ENCODE results near the gene ZNF41. TPM values are rescaled to one million over a fixed set of nuclear protein-coding genes. Genes with fewer than 3 reads are reported as not detected.

The ZNF41 gene
- total RNA-seq, 1 donor from 2014 or later = 4.9 TPM

- no peak for DNase-seq (ENCODE audit: extremely low spot score in 2 of 2)
- TF ChIP-seq POLR2AphosphoS5 (IDR thresholded peaks at IDR 0.05; ENCODE audit: insufficient read depth in 1 of 2, low read depth in 1 of 2) (no peak), POLR2A (IDR thresholded peaks at IDR 0.05) (no peak)
- TF ChIP-seq, protein P1, sequence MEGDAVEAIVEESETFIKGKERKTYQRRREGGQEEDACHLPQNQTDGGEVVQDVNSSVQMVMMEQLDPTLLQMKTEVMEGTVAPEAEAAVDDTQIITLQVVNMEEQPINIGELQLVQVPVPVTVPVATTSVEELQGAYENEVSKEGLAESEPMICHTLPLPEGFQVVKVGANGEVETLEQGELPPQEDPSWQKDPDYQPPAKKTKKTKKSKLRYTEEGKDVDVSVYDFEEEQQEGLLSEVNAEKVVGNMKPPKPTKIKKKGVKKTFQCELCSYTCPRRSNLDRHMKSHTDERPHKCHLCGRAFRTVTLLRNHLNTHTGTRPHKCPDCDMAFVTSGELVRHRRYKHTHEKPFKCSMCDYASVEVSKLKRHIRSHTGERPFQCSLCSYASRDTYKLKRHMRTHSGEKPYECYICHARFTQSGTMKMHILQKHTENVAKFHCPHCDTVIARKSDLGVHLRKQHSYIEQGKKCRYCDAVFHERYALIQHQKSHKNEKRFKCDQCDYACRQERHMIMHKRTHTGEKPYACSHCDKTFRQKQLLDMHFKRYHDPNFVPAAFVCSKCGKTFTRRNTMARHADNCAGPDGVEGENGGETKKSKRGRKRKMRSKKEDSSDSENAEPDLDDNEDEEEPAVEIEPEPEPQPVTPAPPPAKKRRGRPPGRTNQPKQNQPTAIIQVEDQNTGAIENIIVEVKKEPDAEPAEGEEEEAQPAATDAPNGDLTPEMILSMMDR (IDR thresholded peaks at IDR 0.05) = no peak
Observed at GRCh38 chrX:47456080-47456479, 26.9 kb downstream of the ZNF41 start.

GRCh38 chrX:47452112-47452511, 30.9 kb downstream of the ZNF41 start:
- DNase-seq (ENCODE audit: extremely low spot score in 2 of 2) = no peak
- H3K4me1 ChIP-seq = no peaks in the 10 kb centered on the region
- no peak overlapping the region for H3K4me3 ChIP-seq
- H3K36me3 ChIP-seq = peaks cover 0 to 46% of the 10 kb centered on the region in 2 donors
- no peaks in the 10 kb centered on the region for H3K27me3 ChIP-seq
- H3K9me3 ChIP-seq = peaks cover 14% of the 10 kb centered on the region
- H3K27ac ChIP-seq = no peak overlapping the region
- intact Hi-C loops (cut with DNase I) = no loop called here
- TF ChIP-seq, protein P1 (IDR thresholded peaks at IDR 0.05) = no peak
- TF ChIP-seq POLR2AphosphoS5 (IDR thresholded peaks at IDR 0.05; ENCODE audit: insufficient read depth in 1 of 2, low read depth in 1 of 2) (no peak), POLR2A (IDR thresholded peaks at IDR 0.05) (no peak)

More at GRCh38 chrX:47456080-47456479, 26.9 kb downstream of the ZNF41 start:
- Histone ChIP-seq H3K4me3 (no peak overlapping the region), H3K27me3 (no peaks in the 10 kb centered on the region), H3K36me3 (peaks cover 0 to 25% of the 10 kb centered on the region in 2 donors), H3K27ac (no peak overlapping the region), H3K4me1 (no peaks in the 10 kb centered on the region), H3K9me3 (no peaks in the 10 kb centered on the region)
- intact Hi-C loops (cut with DNase I) = no loop called here

GRCh38 chrX:47448165-47448806, 34.7 kb downstream of the ZNF41 start:
- no peak overlapping the region for H3K27ac ChIP-seq
- no peak overlapping the region for H3K4me3 ChIP-seq
- peaks cover 14% of the 10 kb centered on the region for H3K9me3 ChIP-seq
- TF ChIP-seq POLR2A (IDR thresholded peaks at IDR 0.05) = no peak
- TF ChIP-seq, protein P1 (IDR thresholded peaks at IDR 0.05) = no peak
- TF ChIP-seq POLR2AphosphoS5 (IDR thresholded peaks at IDR 0.05; ENCODE audit: insufficient read depth in 1 of 2, low read depth in 1 of 2) = no peak
- no peaks in the 10 kb centered on the region for H3K4me1 ChIP-seq
- peaks cover 0 to 36% of the 10 kb centered on the region in 2 donors for H3K36me3 ChIP-seq
- H3K27me3 ChIP-seq = no peaks in the 10 kb centered on the region
- intact Hi-C loops (cut with DNase I) = no loop called here
- no peak for DNase-seq (ENCODE audit: extremely low spot score in 2 of 2)

GRCh38 chrX:47447607-47448006, 35.4 kb downstream of the ZNF41 start:
- no peak overlapping the region for H3K27ac ChIP-seq
- peaks cover 14% of the 10 kb centered on the region for H3K9me3 ChIP-seq
- no peak for DNase-seq (ENCODE audit: extremely low spot score in 2 of 2)
- intact Hi-C loops (cut with DNase I) = no loop called here
- no peaks in the 10 kb centered on the region for H3K4me1 ChIP-seq
- H3K27me3 ChIP-seq = no peaks in the 10 kb centered on the region
- H3K4me3 ChIP-seq = no peak overlapping the region
- TF ChIP-seq, protein P1 (IDR thresholded peaks at IDR 0.05) = no peak
- TF ChIP-seq POLR2AphosphoS5 (IDR thresholded peaks at IDR 0.05; ENCODE audit: insufficient read depth in 1 of 2, low read depth in 1 of 2) (no peak), POLR2A (IDR thresholded peaks at IDR 0.05) (no peak)
- H3K36me3 ChIP-seq = peaks cover 0 to 35% of the 10 kb centered on the region in 2 donors

- H3K9me3 ChIP-seq = peaks cover 14% of the 10 kb centered on the region
- TF ChIP-seq, protein P1 (IDR thresholded peaks at IDR 0.05) = no peak
- TF ChIP-seq POLR2A (IDR thresholded peaks at IDR 0.05) (no peak), POLR2AphosphoS5 (IDR thresholded peaks at IDR 0.05; ENCODE audit: insufficient read depth in 1 of 2, low read depth in 1 of 2) (no peak)
Observed at GRCh38 chrX:47446971-47447370, 36.1 kb downstream of the ZNF41 start.

More at GRCh38 chrX:47446971-47447370, 36.1 kb downstream of the ZNF41 start:
- H3K4me3 ChIP-seq = no peak overlapping the region
- H3K4me1 ChIP-seq = no peaks in the 10 kb centered on the region
- no peaks in the 10 kb centered on the region for H3K27me3 ChIP-seq
- intact Hi-C loops (cut with DNase I) = no loop called here
- H3K27ac ChIP-seq = no peak overlapping the region
- H3K36me3 ChIP-seq = peaks cover 0 to 28% of the 10 kb centered on the region in 2 donors
- DNase-seq (ENCODE audit: extremely low spot score in 2 of 2) = no peak

All from vagina (tissue), 2 donors.